Measurements from ENCODE around the gene NFX1. TPM values are rescaled to one million over a fixed set of nuclear protein-coding genes. Genes with fewer than 3 reads are reported as not detected.
"Not testable (repeated sequence)": the region's sequence is repeated elsewhere in the genome, so short reads cannot be mapped to it uniquely, and the experiment has no call there.

Gene NFX1
- total and polyA plus RNA-seq, 10 of the 15 experiments (the other 5 are each of a cell fraction or from before 2014, with no cell fraction given) = 11.9 to 45.1 (median 36.1) TPM

GRCh38 chr9:33395159-33395879, 105.0 kb downstream of the NFX1 start:
- H3K27ac ChIP-seq (ENCODE audit: control insufficient read depth, insufficient read depth); RAD21 ChIA-PET (ENCODE audit: unreplicated experiment); SMC1A ChIA-PET (ENCODE audit: uncharacterized antibody, unreplicated experiment); H3K36me3 ChIP-seq (ENCODE audit: control insufficient read depth in 2 of 2, insufficient read depth in 2 of 2, low read length in 1 of 2); FAIRE-seq; in situ Hi-C loops (cut with MboI); POLR2A ChIA-PET; DNase-seq (ENCODE audit: low read depth, low spot score); H3K79me2 ChIP-seq (ENCODE audit: control insufficient read depth, insufficient read depth, low read length); H3K9me3 ChIP-seq (replicated peaks; ENCODE audit: control insufficient read depth, insufficient read depth, low read length); H3K4me3 ChIP-seq; H3K4me2 ChIP-seq (ENCODE audit: control insufficient read depth, insufficient read depth); ATAC-seq; intact Hi-C loops (cut with micrococcal nuclease; ENCODE audit: unreplicated experiment); CTCF ChIA-PET; H3K4me1 ChIP-seq (ENCODE audit: control insufficient read depth, insufficient read depth, low read length); H3K27me3 ChIP-seq (replicated peaks in 1 of 2; ENCODE audit: control insufficient read depth in 2 of 2, insufficient read depth in 2 of 2, low read length in 1 of 2); H4K20me1 ChIP-seq (ENCODE audit: control insufficient read depth, insufficient read depth); BruUV-seq (replicated peaks); H2AFZ ChIP-seq (ENCODE audit: control insufficient read depth, low read depth, low read length); H3K9ac ChIP-seq (ENCODE audit: control insufficient read depth, insufficient read depth, low read length): not testable (repeated sequence)
- 30% methylated on average over 15 of the region's 15 CpGs for WGBS (ENCODE audit: insufficient coverage, insufficient replicate concordance, low lambda C conversion rate, missing lambda C conversion rate)

GRCh38 chr9:33397801-33398200, 107.5 kb downstream of the NFX1 start:
- POLR2A ChIA-PET; in situ Hi-C loops (cut with MboI); ATAC-seq; H3K36me3 ChIP-seq (ENCODE audit: control insufficient read depth in 2 of 2, insufficient read depth in 2 of 2, low read length in 1 of 2); H2AFZ ChIP-seq (ENCODE audit: control insufficient read depth, low read depth, low read length); H3K9me3 ChIP-seq (replicated peaks; ENCODE audit: control insufficient read depth, insufficient read depth, low read length); H3K27ac ChIP-seq (ENCODE audit: control insufficient read depth, insufficient read depth); FAIRE-seq; H3K9ac ChIP-seq (ENCODE audit: control insufficient read depth, insufficient read depth, low read length); RAD21 ChIA-PET (ENCODE audit: unreplicated experiment); H4K20me1 ChIP-seq (ENCODE audit: control insufficient read depth, insufficient read depth); SMC1A ChIA-PET (ENCODE audit: uncharacterized antibody, unreplicated experiment); H3K27me3 ChIP-seq (replicated peaks in 1 of 2; ENCODE audit: control insufficient read depth in 2 of 2, insufficient read depth in 2 of 2, low read length in 1 of 2); H3K79me2 ChIP-seq (ENCODE audit: control insufficient read depth, insufficient read depth, low read length); DNase-seq (ENCODE audit: low read depth, low spot score); H3K4me2 ChIP-seq (ENCODE audit: control insufficient read depth, insufficient read depth); BruUV-seq (replicated peaks); intact Hi-C loops (cut with micrococcal nuclease; ENCODE audit: unreplicated experiment); H3K4me3 ChIP-seq; H3K4me1 ChIP-seq (ENCODE audit: control insufficient read depth, insufficient read depth, low read length): not testable (repeated sequence)
- 4% methylated on average over 3 of the region's 4 CpGs for WGBS (ENCODE audit: insufficient coverage, insufficient replicate concordance, low lambda C conversion rate, missing lambda C conversion rate)
- CTCF ChIA-PET = interaction anchor here (1.4 kb wide), 1 partner anchor 18 kb away, joined by 3 read pairs; no protein-coding TSS in a partner anchor

DNA sequence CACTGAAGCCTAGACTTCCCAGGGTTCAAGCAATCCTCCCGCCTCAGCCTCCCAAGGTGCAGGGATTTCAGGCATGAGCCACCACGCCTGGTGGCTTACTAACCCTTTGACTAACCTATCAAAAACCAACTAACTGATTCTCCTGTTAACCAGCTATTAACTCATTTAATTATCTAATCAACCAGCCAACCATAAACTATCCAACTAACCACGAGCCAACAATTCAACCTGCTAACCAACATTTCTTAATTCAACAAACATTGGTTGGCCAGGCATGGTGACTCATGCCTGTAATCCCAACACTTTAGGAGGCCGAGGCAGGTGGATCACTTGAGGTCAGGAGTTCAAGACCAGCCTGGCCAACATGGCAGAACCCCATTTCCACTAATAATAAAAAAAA, 108.7 kb downstream of the NFX1 start:
- FAIRE-seq; H3K27me3 ChIP-seq (replicated peaks in 1 of 2; ENCODE audit: control insufficient read depth in 2 of 2, insufficient read depth in 2 of 2, low read length in 1 of 2); H2AFZ ChIP-seq (ENCODE audit: control insufficient read depth, low read depth, low read length); H3K36me3 ChIP-seq (ENCODE audit: control insufficient read depth in 2 of 2, insufficient read depth in 2 of 2, low read length in 1 of 2); H3K79me2 ChIP-seq (ENCODE audit: control insufficient read depth, insufficient read depth, low read length); in situ Hi-C loops (cut with MboI); H3K4me1 ChIP-seq (ENCODE audit: control insufficient read depth, insufficient read depth, low read length); H3K27ac ChIP-seq (ENCODE audit: control insufficient read depth, insufficient read depth); H3K9ac ChIP-seq (ENCODE audit: control insufficient read depth, insufficient read depth, low read length); SMC1A ChIA-PET (ENCODE audit: uncharacterized antibody, unreplicated experiment); intact Hi-C loops (cut with micrococcal nuclease; ENCODE audit: unreplicated experiment); ATAC-seq; DNase-seq (ENCODE audit: low read depth, low spot score); H4K20me1 ChIP-seq (ENCODE audit: control insufficient read depth, insufficient read depth); H3K9me3 ChIP-seq (replicated peaks; ENCODE audit: control insufficient read depth, insufficient read depth, low read length); H3K4me2 ChIP-seq (ENCODE audit: control insufficient read depth, insufficient read depth); POLR2A ChIA-PET; H3K4me3 ChIP-seq; BruUV-seq (replicated peaks): not testable (repeated sequence)
- RAD21 ChIA-PET (ENCODE audit: unreplicated experiment) = interaction anchor here (0.7 kb wide), 1 partner anchor 75 kb away, joined by 3 read pairs; the partner anchor contains the start of gene NOL6
- CTCF ChIA-PET = interaction anchor here (0.9 to 2.2 kb wide), 2 partner anchors 24 to 55 kb away, joined by 3 to 6 read pairs; no protein-coding TSS in a partner anchor
- WGBS (ENCODE audit: insufficient coverage, insufficient replicate concordance, low lambda C conversion rate, missing lambda C conversion rate) = 14% methylated on average over 4 of the region's 4 CpGs

DNA sequence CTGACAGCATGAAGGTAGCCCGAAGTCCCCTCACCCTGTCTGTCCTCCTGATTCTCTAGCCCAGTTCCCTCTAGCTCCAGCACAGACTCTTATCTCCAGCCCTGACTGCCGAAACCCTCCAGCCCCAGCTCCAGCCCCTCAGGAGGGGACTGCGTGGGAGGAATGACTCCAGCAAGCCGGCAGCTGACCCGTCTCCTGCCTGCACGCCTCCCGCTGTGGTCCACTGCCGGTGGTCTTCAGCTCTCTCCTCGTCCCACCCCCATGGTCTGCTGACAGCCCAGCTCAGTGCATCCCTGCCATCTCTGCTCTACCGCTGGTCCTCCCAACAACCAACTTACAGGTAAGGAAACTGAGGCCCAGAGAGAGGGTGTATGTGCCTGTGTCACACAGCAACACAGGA, 111.5 kb downstream of the NFX1 start:
- DNase-seq (ENCODE audit: low read depth, low spot score); BruUV-seq (replicated peaks); H3K4me2 ChIP-seq (ENCODE audit: control insufficient read depth, insufficient read depth); H4K20me1 ChIP-seq (ENCODE audit: control insufficient read depth, insufficient read depth); in situ Hi-C loops (cut with MboI); H3K9me3 ChIP-seq (replicated peaks; ENCODE audit: control insufficient read depth, insufficient read depth, low read length); H3K27me3 ChIP-seq (replicated peaks in 1 of 2; ENCODE audit: control insufficient read depth in 2 of 2, insufficient read depth in 2 of 2, low read length in 1 of 2); H3K36me3 ChIP-seq (ENCODE audit: control insufficient read depth in 2 of 2, insufficient read depth in 2 of 2, low read length in 1 of 2); H3K4me3 ChIP-seq; H3K4me1 ChIP-seq (ENCODE audit: control insufficient read depth, insufficient read depth, low read length); RAD21 ChIA-PET (ENCODE audit: unreplicated experiment); SMC1A ChIA-PET (ENCODE audit: uncharacterized antibody, unreplicated experiment); CTCF ChIA-PET; H2AFZ ChIP-seq (ENCODE audit: control insufficient read depth, low read depth, low read length); POLR2A ChIA-PET; H3K9ac ChIP-seq (ENCODE audit: control insufficient read depth, insufficient read depth, low read length); FAIRE-seq; ATAC-seq; H3K27ac ChIP-seq (ENCODE audit: control insufficient read depth, insufficient read depth); H3K79me2 ChIP-seq (ENCODE audit: control insufficient read depth, insufficient read depth, low read length): not testable (repeated sequence)
- intact Hi-C loops (cut with micrococcal nuclease; ENCODE audit: unreplicated experiment) = loop anchor here (2.0 kb wide), 1 partner anchor 321 kb away; no protein-coding TSS in a partner anchor
- 31% methylated on average over 6 of the region's 10 CpGs for WGBS (ENCODE audit: insufficient coverage, insufficient replicate concordance, low lambda C conversion rate, missing lambda C conversion rate)

All from GM12878 (cell line).